Activated CD8-positive, alpha-beta T cell treated with anti-CD3 and anti-CD28 coated beads, Interleukin-2, amount 10 ng/mL, durations not matched to agents 7 days and 5 days (primary cell): ENCODE data around the gene STAM. TPM values are rescaled to one million over a fixed set of nuclear protein-coding genes. Genes with fewer than 3 reads are reported as not detected.
"Not testable (repeated sequence)": the region's sequence is repeated elsewhere in the genome, so short reads cannot be mapped to it uniquely, and the experiment has no call there.

Source experiments
- ATAC-seq: fragments of 150-1000 bp; cut with Tn5 transposase; one replicate; pipeline ENCODE4 v1.10.0; 2021; ENCODE audit warnings: moderate library complexity
- CTCF ChIA-PET: fragments of 350-600 bp; sonication (Branson Sonifier 250); formaldehyde crosslinking; loops from one replicate; lab custom pipeline; 2021; ENCODE audit warnings: antibody characterized with exemption; lab: Charles Lee
- POLR2A ChIA-PET: fragments of 350-600 bp; sonication (Branson Sonifier 250); formaldehyde crosslinking; loops from one replicate; lab custom pipeline; 2021; ENCODE audit warnings: antibody characterized with exemption; lab: Charles Lee
- DNase-seq: peaks from one replicate; pipeline ENCODE4 v3.0.0-alpha.2; 2020
- H3K27ac Mint-ChIP-seq: one replicate; pipeline ENCODE4 v1.8.0; 2021; ENCODE audit warnings: mild to moderate bottlenecking, mixed read lengths
- H3K27me3 Mint-ChIP-seq: one replicate; pipeline ENCODE4 v1.8.0; 2021; ENCODE audit warnings: low read depth, mixed read lengths
- H3K36me3 Mint-ChIP-seq: one replicate; pipeline ENCODE4 v1.8.0; 2021; ENCODE audit warnings: low read depth, mixed read lengths
- H3K4me1 Mint-ChIP-seq: one replicate; pipeline ENCODE4 v1.8.0; 2021; ENCODE audit warnings: low read depth, mixed read lengths
- H3K4me3 Mint-ChIP-seq: one replicate; pipeline ENCODE4 v1.8.0; 2021; ENCODE audit warnings: mild to moderate bottlenecking, mixed read lengths
- H3K9me3 Mint-ChIP-seq: one replicate; pipeline ENCODE4 v1.8.0; 2022; ENCODE audit warnings: mixed read lengths; ENCODE audit not compliant: insufficient read depth
- total RNA-seq, 2 experiments: library from RNA; stranded (reverse); gene quantifications; one replicate each; pipeline ENCODE4 v1.2.3, GENCODE V29; 2021

Gene STAM
- total RNA-seq, 2 experiments from 2014 or later: 20.8 to 21.9 TPM

- no peak overlapping the region for H3K4me3 Mint-ChIP-seq
- CTCF ChIA-PET: interaction anchor here (0.7 to 1.1 kb wide), 3 partner anchors 18 to 91 kb away, joined by 3 read pairs; no protein-coding TSS in a partner anchor
- POLR2A ChIA-PET: interaction anchor here (0.8 kb wide), 1 partner anchor 62 kb away, joined by 3 read pairs; no protein-coding TSS in a partner anchor
- DNase-seq (no peak), ATAC-seq (no peak)
- peaks cover 29% of the 10 kb centered on the region for H3K36me3 Mint-ChIP-seq
- H3K9me3 Mint-ChIP-seq: no peaks in the 10 kb centered on the region
- no peaks in the 10 kb centered on the region for H3K4me1 Mint-ChIP-seq
- no peaks in the 10 kb centered on the region for H3K27me3 Mint-ChIP-seq
- no peak overlapping the region for H3K27ac Mint-ChIP-seq
These were observed 64.9 kb downstream of the STAM start for GRCh38 chr10:17708821-17709220.

- ChIA-PET POLR2A (interaction anchor here (0.8 to 1.1 kb wide), 2 partner anchors 10 to 63 kb away, joined by 3 read pairs; no protein-coding TSS in a partner anchor), CTCF (interaction anchor here (0.7 to 1.0 kb wide), 2 partner anchors 64 to 92 kb away, joined by 3 read pairs; no protein-coding TSS in a partner anchor)
- Mint-ChIP-seq H3K9me3 (no peaks in the 10 kb centered on the region), H3K27ac (no peak overlapping the region), H3K27me3 (no peaks in the 10 kb centered on the region), H3K36me3 (peaks cover 34% of the 10 kb centered on the region), H3K4me3 (no peak overlapping the region), H3K4me1 (no peaks in the 10 kb centered on the region)
- ATAC-seq (no peak), DNase-seq (no peak)
These were observed 65.5 kb downstream of the STAM start for GRCh38 chr10:17709492-17709891.

- no peak for DNase-seq
- peaks cover 38% of the 10 kb centered on the region for H3K36me3 Mint-ChIP-seq
- H3K4me3 Mint-ChIP-seq: no peak overlapping the region
- H3K27me3 Mint-ChIP-seq: no peaks in the 10 kb centered on the region
- no peaks in the 10 kb centered on the region for H3K9me3 Mint-ChIP-seq
- H3K27ac Mint-ChIP-seq: peak overlapping the region; percentile 10
- no peaks in the 10 kb centered on the region for H3K4me1 Mint-ChIP-seq
- POLR2A ChIA-PET: interaction anchor here (1.1 kb wide), 1 partner anchor 11 kb away, joined by 3 read pairs; no protein-coding TSS in a partner anchor
- ATAC-seq: no peak
- CTCF ChIA-PET: no interaction called here
These were observed 66.2 kb downstream of the STAM start for GRCh38 chr10:17710181-17710580.

GRCh38 chr10:17712053-17712452 lies 68.1 kb downstream of the STAM start:
- Mint-ChIP-seq H3K4me3 (no peak overlapping the region), H3K27ac (no peak overlapping the region), H3K36me3 (peaks cover 51% of the 10 kb centered on the region), H3K9me3 (no peaks in the 10 kb centered on the region), H3K4me1 (no peaks in the 10 kb centered on the region), H3K27me3 (no peaks in the 10 kb centered on the region)
- ATAC-seq (no peak), DNase-seq (no peak)
- ChIA-PET CTCF (interaction anchor here (0.6 kb wide), 1 partner anchor 125 kb away, joined by 3 read pairs; no protein-coding TSS in a partner anchor), POLR2A (no interaction called here)

- DNase-seq (no peak), ATAC-seq (no peak)
- H3K4me1 Mint-ChIP-seq: no peaks in the 10 kb centered on the region
- H3K36me3 Mint-ChIP-seq: peaks cover 54% of the 10 kb centered on the region
- H3K27me3 Mint-ChIP-seq: no peaks in the 10 kb centered on the region
- H3K4me3 Mint-ChIP-seq: no peak overlapping the region
- CTCF ChIA-PET: interaction anchor here (0.6 kb wide), 1 partner anchor 126 kb away, joined by 3 read pairs; no protein-coding TSS in a partner anchor
- peak overlapping the region; percentile 36 for H3K27ac Mint-ChIP-seq
- POLR2A ChIA-PET: interaction anchor here (0.6 kb wide), 1 partner anchor 498 kb away, joined by 4 read pairs; no protein-coding TSS in a partner anchor
- no peaks in the 10 kb centered on the region for H3K9me3 Mint-ChIP-seq
These were observed 68.9 kb downstream of the STAM start for GRCh38 chr10:17712717-17713471.

- POLR2A ChIA-PET: interaction anchor here (0.6 kb wide), 1 partner anchor 499 kb away, joined by 4 read pairs; no protein-coding TSS in a partner anchor
- no peak for DNase-seq
- Mint-ChIP-seq H3K36me3 (peaks cover 60% of the 10 kb centered on the region), H3K27me3 (no peaks in the 10 kb centered on the region), H3K4me1 (no peaks in the 10 kb centered on the region), H3K4me3 (no peak overlapping the region), H3K9me3 (no peaks in the 10 kb centered on the region), H3K27ac (no peak overlapping the region)
- ATAC-seq: no peak
- CTCF ChIA-PET: no interaction called here
These were observed 69.8 kb downstream of the STAM start for GRCh38 chr10:17713758-17714157.

GRCh38 chr10:17716161-17716560 lies 72.2 kb downstream of the STAM start:
- POLR2A ChIA-PET: no interaction called here
- DNase-seq (no peak), ATAC-seq (no peak)
- Mint-ChIP-seq H3K9me3 (no peaks in the 10 kb centered on the region), H3K4me3 (no peak overlapping the region), H3K27ac (no peak overlapping the region), H3K4me1 (no peaks in the 10 kb centered on the region), H3K36me3 (peaks cover 62% of the 10 kb centered on the region), H3K27me3 (no peaks in the 10 kb centered on the region)
- CTCF ChIA-PET: interaction anchor here (1.2 to 1.3 kb wide), 2 partner anchors 21 to 85 kb away, joined by 3 to 4 read pairs; no protein-coding TSS in a partner anchor

GRCh38 chr10:17722317-17723014 lies 78.5 kb downstream of the STAM start:
- H3K27ac Mint-ChIP-seq, CTCF ChIA-PET, H3K9me3 Mint-ChIP-seq, POLR2A ChIA-PET, H3K4me1 Mint-ChIP-seq, H3K4me3 Mint-ChIP-seq, ATAC-seq, H3K27me3 Mint-ChIP-seq, DNase-seq: not testable (repeated sequence)
- H3K36me3 Mint-ChIP-seq: peaks cover 37% of the 10 kb centered on the region

GRCh38 chr10:17725703-17726102 lies 81.8 kb downstream of the STAM start:
- CTCF ChIA-PET: no interaction called here
- Mint-ChIP-seq H3K36me3 (peaks cover 17% of the 10 kb centered on the region), H3K4me3 (no peak overlapping the region), H3K4me1 (no peaks in the 10 kb centered on the region), H3K27ac (no peak overlapping the region), H3K27me3 (no peaks in the 10 kb centered on the region), H3K9me3 (no peaks in the 10 kb centered on the region)
- no peak for ATAC-seq
- POLR2A ChIA-PET: no interaction called here
- no peak for DNase-seq

- H3K4me1 Mint-ChIP-seq: no peaks in the 10 kb centered on the region
- no peaks in the 10 kb centered on the region for H3K27me3 Mint-ChIP-seq
- DNase-seq (no peak), ATAC-seq (no peak)
- ChIA-PET POLR2A (no interaction called here), CTCF (interaction anchor here (0.9 kb wide), 1 partner anchor 17 kb away, joined by 3 read pairs; no protein-coding TSS in a partner anchor)
- H3K4me3 Mint-ChIP-seq: no peak overlapping the region
- no peaks in the 10 kb centered on the region for H3K36me3 Mint-ChIP-seq
- no peaks in the 10 kb centered on the region for H3K9me3 Mint-ChIP-seq
- H3K27ac Mint-ChIP-seq: no peak overlapping the region
These were observed 85.7 kb downstream of the STAM start for GRCh38 chr10:17729630-17730029.

GRCh38 chr10:17730667-17731066 lies 86.7 kb downstream of the STAM start:
- CTCF ChIA-PET: no interaction called here
- H3K36me3 Mint-ChIP-seq: no peaks in the 10 kb centered on the region
- H3K9me3 Mint-ChIP-seq: no peaks in the 10 kb centered on the region
- H3K4me1 Mint-ChIP-seq: no peaks in the 10 kb centered on the region
- H3K27me3 Mint-ChIP-seq: no peaks in the 10 kb centered on the region
- POLR2A ChIA-PET: interaction anchor here (0.6 kb wide), 1 partner anchor 61 kb away, joined by 3 read pairs; no protein-coding TSS in a partner anchor
- no peak overlapping the region for H3K4me3 Mint-ChIP-seq
- no peak overlapping the region for H3K27ac Mint-ChIP-seq
- no peak for ATAC-seq
- no peak for DNase-seq
